Activated T-cell treated with anti-CD3 and anti-CD28 coated beads for 1 hour (primary cell): Measurements from ENCODE around the gene EMID1.

ENCODE experiments used
- DNase-seq: peaks from one replicate; pipeline ENCODE4 v3.0.0-alpha.2; 2020; ENCODE audit warnings: low read depth

Gene EMID1

GRCh38 chr22:29205594-29206371 lies at the start of gene EMID1:
TSS of gene EMID1 (plus strand) at chr22:29205896. CDS start at chr22:29206039, 143 bp downstream.
- no peak for DNase-seq

DNA sequence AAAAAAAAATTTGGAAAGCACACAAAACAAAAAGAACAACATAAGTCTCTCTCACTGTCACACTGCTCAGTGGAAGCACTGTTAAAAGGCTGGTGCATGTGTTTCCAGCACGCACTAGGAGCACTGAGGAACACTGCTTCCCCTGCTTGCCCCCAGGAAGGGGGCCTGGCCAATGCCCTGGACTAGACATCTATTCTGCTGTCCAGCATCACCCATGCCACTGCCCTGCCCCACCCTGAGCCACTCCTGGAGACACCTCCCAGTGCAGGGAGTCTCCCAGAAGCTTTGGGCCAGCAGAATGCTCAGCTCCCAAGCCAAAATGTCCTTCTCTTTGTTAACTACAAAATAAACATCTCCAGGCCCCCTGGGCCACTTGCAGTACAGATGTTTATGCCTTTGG lies 49.7 kb upstream of the EMID1 start:
- DNase-seq: no peak

DNA sequence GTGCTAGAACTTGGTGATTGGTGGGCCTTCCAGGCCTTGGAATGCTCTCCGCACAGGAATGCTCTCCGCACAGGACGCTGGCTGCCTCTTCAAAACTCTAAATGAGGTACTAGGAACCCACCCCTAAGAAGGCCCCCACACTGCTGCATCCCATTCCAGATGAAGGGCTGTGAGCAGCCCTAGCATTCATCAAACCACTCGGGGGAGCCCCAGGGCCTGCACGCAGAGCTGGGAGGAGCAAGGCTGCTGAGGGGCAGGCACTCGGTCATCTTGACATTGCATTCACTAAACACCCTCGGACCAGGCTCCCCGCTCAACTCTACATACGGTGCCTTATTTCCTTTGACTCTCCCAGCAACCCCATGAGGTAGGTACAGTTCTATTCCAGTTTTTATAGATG lies 49.2 kb upstream of the EMID1 start:
- DNase-seq: no peak

DNA sequence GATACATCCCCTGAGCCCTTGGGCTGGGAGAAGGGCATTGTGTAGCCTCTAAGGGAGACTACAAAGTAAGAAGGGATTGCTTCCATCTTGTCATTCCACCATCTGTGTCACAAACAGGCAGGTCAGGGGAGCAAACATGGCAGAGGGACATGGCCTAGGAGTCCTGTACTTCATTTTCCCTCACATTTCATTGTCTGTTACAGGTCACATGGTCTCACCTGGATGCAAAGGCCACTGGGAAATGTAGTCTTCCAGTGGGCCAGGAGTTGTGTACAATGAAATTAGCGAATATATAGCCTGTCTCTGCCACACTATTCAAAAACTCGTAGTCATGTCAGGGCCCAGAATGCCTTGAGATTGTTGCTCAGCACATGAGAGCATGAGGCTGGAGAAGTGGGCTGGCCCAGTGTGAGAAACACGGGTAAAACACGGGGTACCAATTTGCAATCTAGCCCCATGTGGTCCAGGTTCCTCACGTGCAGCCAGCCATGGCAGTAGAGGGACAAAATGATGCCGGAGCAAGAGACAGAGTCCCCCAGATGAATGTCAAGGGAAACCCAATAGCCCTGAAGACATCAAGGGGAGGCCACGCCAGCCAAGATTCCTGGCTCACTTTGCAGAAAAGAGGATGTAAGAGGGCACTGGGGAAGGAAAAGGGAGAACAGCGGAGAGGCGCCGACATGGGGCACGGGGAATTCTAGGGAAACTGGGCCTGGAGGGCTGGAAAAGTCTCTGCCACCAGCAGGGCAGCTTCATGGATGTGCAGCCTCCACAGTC lies 47.7 kb upstream of the EMID1 start:
- no peak for DNase-seq

DNA sequence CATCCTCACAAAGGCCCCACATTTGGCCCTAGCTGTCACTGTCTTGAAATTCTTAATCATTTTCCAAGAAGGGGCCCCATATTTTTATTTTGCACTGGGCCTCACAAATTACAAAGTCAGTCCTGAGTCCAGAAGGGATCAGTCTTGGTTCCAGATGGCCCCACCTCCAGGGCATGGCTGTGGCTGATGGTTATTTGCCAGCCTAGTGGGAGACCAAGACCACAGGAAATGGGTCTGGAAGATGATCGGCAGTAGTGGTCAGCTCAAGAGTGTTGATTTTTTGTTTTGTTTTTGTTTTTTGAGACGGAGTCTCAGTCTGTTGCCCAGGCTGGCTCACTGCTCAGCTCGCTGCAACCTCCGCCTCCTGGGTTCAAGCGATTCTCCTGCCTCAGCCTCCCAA lies 47.1 kb upstream of the EMID1 start:
- no peak for DNase-seq

GRCh38 chr22:29163808-29164207 lies 41.9 kb upstream of the EMID1 start:
- DNase-seq: no peak

DNA sequence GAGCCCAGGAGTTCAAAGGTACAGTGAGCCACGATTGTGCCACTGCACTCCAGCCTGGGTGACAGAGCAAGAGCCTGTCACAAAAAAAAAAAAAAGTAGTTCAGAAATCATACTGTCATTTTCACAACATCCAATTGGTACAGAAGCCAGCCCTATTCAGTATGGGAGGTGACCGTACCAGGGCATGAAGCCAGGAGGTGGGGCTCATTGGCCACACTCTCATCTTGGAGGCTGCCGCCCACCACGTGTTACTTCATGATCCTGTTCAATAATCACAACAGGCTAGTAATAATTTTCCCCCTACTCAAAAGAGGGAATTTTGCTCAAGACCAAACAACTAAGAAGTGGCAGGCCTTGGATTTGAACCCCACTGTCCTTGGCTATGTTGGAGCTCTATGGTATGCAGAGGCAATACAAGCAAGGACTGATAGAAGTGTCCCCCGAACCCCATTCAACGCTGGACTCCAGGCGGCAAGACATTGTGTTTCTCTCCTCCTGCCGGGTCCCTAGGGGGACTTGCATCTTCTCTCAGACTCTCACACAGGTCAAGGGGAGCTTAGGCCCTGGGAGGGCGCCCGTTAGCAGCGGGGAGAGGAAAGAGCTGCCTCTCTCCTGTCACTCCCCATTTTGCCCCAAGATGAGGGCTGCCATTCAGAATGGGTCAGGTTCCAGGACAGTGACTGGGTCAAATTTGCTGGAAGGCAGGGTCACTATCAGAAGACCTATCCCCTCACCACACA lies 40.2 kb upstream of the EMID1 start:
- no peak for DNase-seq

- no peak for DNase-seq
These were observed 39.5 kb upstream of the EMID1 start for GRCh38 chr22:29166180-29166579.

DNA sequence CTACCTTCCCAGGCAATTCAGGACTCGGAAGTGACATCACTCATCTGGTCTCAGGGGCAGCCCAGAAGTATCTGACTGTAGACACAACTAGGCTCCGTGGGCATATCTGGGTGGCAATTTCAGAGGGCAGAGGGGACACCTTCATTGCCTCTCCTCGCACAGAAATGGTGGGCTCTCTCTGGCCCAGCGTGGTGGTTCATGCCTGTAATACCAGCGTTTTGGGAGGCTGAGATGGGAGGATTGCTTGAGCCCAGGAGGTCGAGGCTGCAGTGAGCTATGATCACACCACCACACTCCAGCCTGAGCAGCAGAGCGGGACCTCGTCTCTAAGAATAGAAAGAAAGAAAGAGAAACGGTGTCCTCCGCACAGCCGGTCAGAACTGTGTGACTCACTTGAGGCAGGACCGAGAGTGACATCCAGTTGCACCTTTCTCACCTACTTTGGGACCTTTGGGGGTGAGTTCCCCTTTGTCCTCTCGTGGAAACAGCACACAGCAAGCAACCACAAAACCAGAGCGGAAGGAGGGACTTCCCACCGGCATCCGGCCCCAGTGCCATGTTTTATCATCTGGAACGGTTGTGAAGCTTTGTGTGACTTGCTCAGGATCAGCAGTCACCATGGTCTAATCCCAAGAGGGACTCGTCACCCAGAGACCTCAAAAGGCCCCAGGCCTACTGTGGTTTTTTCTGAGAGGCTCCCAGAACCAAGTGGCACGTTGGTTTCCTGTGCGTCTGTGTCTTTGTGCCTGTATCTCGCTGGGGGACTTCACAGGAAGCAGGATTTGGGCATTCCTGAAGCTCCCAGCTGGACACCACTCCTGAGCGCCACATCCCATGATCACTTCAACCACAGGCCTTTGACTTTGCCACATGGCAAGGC lies 38.4 kb upstream of the EMID1 start:
- DNase-seq: no peak

DNA sequence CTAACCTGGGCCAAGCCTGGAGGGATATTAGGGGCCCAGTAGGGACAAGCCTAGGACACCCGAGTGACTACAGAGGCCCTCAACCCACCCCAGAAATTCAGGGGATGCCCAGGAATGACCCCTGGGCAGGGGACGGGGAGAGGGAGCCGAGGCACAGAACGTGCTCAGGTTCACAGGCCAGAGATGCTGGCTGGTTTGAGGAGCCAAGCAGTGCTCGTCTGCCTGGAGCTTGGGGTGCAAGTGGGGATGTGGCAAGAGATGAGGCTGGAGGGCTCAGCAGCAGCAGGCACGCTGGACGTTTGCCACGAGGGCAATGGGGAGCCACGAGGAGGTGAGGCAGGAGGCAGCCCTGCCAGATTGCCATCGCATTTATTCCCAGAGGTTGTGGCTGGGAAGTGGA lies 34.0 kb upstream of the EMID1 start:
- no peak for DNase-seq

- no peak for DNase-seq
These were observed 33.5 kb upstream of the EMID1 start for GRCh38 chr22:29172216-29172615.

DNA sequence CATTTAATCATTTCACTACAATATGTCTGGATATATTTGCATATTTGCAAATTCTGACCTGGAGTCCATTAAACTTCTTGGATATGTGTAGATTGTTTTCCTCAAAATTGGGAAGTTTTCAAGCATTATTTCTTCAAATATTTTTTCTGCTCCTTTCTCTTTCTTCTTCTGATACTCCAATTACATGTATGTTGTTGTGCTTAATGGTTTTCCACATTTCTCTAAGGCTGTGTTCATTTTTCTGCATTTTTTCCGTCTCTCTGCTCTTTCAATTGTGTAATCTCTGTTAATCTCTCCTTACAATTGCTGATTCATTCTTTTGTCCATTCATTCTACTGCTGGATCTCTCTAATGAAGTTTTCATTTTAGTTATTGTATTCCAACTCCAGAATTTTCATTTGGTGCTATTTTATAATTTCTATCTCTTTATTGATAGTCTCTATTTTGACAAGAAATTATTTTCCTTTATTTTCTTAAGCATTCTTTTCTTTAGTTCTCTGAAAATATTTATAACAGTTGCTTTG lies 30.3 kb upstream of the EMID1 start:
- no peak for DNase-seq

DNA sequence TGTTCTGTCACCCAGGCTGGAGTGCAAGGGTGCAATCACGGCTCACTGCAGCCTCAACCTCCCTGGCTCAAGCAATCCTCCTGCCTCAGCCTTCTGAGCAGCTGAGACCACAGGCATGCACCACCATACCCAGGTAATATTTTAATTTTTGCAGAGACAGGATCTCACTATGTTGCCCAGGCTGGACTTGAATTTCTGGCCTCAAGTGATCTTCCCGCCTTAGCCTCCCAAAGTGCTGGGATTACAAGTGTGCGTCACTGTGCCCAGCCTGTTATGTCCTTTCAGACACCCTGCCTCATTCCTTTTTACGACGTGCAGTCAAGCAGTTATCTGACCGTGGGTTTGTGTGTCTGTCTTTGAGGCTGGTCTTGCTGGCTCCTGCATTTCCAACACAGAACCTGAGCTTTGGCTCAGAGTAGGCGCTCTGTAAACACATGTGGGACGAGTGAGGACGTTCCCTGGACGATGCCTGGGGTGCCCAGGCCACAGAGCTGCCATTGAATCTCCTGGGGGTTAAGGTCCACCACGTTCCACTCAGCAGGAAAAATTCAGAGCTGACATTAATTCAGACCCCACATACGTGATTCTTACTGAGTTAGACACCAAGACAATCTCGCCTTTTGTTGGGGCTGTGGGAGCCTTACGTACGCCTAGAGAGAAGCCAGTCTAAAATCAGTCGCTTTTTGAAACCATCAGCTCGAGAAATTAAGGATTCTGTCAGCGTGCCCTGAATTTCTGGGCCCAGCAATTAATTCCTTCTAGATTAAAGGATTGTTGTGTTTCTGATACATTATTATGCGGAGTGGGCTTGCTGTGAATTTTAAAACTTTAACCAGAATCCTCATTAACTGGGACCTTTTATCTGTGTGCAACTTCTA lies 21.5 kb upstream of the EMID1 start:
- no peak for DNase-seq

- DNase-seq: no peak
These were observed 20.7 kb upstream of the EMID1 start for GRCh38 chr22:29184849-29185490.

- no peak for DNase-seq
These were observed 19.4 kb upstream of the EMID1 start for GRCh38 chr22:29186302-29186701.

- DNase-seq: no peak
These were observed 17.9 kb upstream of the EMID1 start for GRCh38 chr22:29187831-29188230.

- DNase-seq: no peak
These were observed 15.6 kb upstream of the EMID1 start for GRCh38 chr22:29190051-29190450.

DNA sequence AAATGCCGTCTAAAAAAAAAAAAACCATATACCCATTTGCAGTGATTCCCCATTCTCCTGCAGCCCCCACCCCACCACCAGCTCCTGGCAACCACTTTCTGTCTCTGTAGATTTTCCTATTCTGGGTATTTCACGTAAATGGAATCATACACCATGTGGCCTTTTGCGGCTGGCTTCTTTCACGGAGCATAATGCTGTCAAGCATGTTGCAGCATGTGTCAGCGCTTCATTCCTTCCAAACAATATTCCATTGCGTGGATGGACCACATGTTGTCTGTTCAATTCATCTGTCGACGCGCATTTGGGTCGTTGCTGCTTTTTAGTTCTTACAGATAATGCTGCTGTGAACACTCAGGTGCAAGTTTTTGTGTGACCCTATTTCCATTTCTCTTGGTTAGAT lies 14.8 kb upstream of the EMID1 start:
- no peak for DNase-seq

DNA sequence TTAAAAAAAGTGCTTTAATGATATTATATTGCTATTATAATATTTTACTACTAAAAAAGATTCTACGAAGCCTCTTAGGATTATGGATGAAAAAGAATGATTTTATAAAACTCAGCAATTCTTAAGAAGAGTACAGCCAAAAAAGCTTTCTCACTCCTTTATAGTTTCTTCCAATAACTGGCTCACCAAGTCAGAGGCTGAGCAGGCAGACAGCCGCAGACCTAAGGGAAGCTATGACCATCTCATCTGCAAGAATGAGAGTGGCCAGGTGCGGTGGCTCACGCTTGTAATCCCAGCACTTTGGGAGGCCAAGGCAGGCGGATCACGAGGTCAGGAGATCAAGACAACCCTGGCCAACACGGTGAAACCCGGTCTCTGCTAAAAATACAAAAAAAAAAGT lies 12.7 kb upstream of the EMID1 start:
- DNase-seq: no peak

- no peak for DNase-seq
These were observed 11.5 kb upstream of the EMID1 start for GRCh38 chr22:29194184-29194583.
